ENCODE measurements around the gene ADM2. TPM values are rescaled to one million over a fixed set of nuclear protein-coding genes. Genes with fewer than 3 reads are reported as not detected.

ADM2 gene
- total RNA-seq, 4 donors from 2014 or later: 0.53 TPM; not detected in 3

- in situ Hi-C loops (cut with MboI; ENCODE audit: low sequenced_read_pairs in 4 of 4): no loop called here
- peak overlapping the region; percentile 52 to 70 (median 58) for H3K4me3 ChIP-seq
- intact Hi-C loops (cut with DNase I; ENCODE audit: low total_unique reads): no loop called here
- ATAC-seq (peak; percentile 39 to 64), DNase-seq (peak; percentile 64 to 71)
- peak overlapping the region; percentile 79 to 86 (median 82) for H3K27ac ChIP-seq
- no peaks in the 10 kb centered on the region for H3K9me3 ChIP-seq
- TF ChIP-seq CTCF (IDR thresholded peaks at IDR 0.05 in 4 of 5, conservative IDR thresholded peaks at IDR 0.05 in 1 of 5) (no peak), POLR2A (IDR thresholded peaks at IDR 0.05) (peak; percentile 57 to 58)
- no peaks in the 10 kb centered on the region for H3K36me3 ChIP-seq
- H3K4me1 ChIP-seq: peaks cover 13 to 18% of the 10 kb centered on the region in 2 donors
- H3K27me3 ChIP-seq: peaks cover 47 to 57% (median 49%) of the 10 kb centered on the region in 3 donors
Observed at GRCh38 chr22:50530877-50531545, 49.7 kb downstream of the ADM2 start.

- ATAC-seq (peak in 1 of 2 donors; percentile 10), DNase-seq (no peak)
- Histone ChIP-seq H3K36me3 (no peaks in the 10 kb centered on the region), H3K9me3 (no peaks in the 10 kb centered on the region), H3K27me3 (peaks cover 47 to 57% (median 49%) of the 10 kb centered on the region in 3 donors), H3K4me1 (peaks cover 10 to 15% of the 10 kb centered on the region in 2 donors), H3K27ac (peak overlapping the region; percentile 79 to 86 (median 82)), H3K4me3 (peak overlapping the region; percentile 52 to 70 (median 58))
- intact Hi-C loops (cut with DNase I; ENCODE audit: low total_unique reads): no loop called here
- in situ Hi-C loops (cut with MboI; ENCODE audit: low sequenced_read_pairs in 4 of 4): no loop called here
- TF ChIP-seq POLR2A (IDR thresholded peaks at IDR 0.05): no peak
- TF ChIP-seq CTCF (IDR thresholded peaks at IDR 0.05 in 4 of 5, conservative IDR thresholded peaks at IDR 0.05 in 1 of 5): no peak
Observed at GRCh38 chr22:50531546-50531961, 50.2 kb downstream of the ADM2 start.

- H3K27me3 ChIP-seq: peaks cover 47 to 57% (median 53%) of the 10 kb centered on the region in 3 donors
- intact Hi-C loops (cut with DNase I; ENCODE audit: low total_unique reads): no loop called here
Observed at GRCh38 chr22:50531962-50532674, 50.8 kb downstream of the ADM2 start.

More at GRCh38 chr22:50531962-50532674, 50.8 kb downstream of the ADM2 start:
- ATAC-seq (peak; percentile 38 to 40), DNase-seq (peak in 1 of 2 donors; percentile 57)
- peak overlapping the region; percentile 79 to 86 (median 82) for H3K27ac ChIP-seq
- H3K9me3 ChIP-seq: no peaks in the 10 kb centered on the region
- in situ Hi-C loops (cut with MboI; ENCODE audit: low sequenced_read_pairs in 4 of 4): no loop called here
- H3K36me3 ChIP-seq: no peaks in the 10 kb centered on the region
- H3K4me1 ChIP-seq: peaks cover 7 to 12% of the 10 kb centered on the region in 2 donors
- TF ChIP-seq CTCF (IDR thresholded peaks at IDR 0.05 in 4 of 5, conservative IDR thresholded peaks at IDR 0.05 in 1 of 5) (no peak), POLR2A (IDR thresholded peaks at IDR 0.05) (peak in 1 of 2 donors; percentile 40)
- peak overlapping the region; percentile 52 to 70 (median 58) for H3K4me3 ChIP-seq
